Astrocyte (in vitro differentiated cells and primary cell): ENCODE data around the gene KIF26B. TPM values are rescaled to one million over a fixed set of nuclear protein-coding genes. Genes with fewer than 3 reads are reported as not detected.

Experiments
- DNase-seq: peaks from one replicate; pipeline ENCODE4 v3.0.0-alpha.2; 2010; ENCODE audit warnings: low read depth
- FAIRE-seq: peaks from 2 replicates; lab custom pipeline; 2011; peaks lifted over from hg19 to GRCh38; lab: Jason Lieb, UNC
- H2AFZ ChIP-seq: 2 replicates; pipeline ENCODE4 v1.6.0; 2012; ENCODE audit warnings: low read depth, low read length, inconsistent platforms
- H3K27ac ChIP-seq: 2 replicates; pipeline ENCODE4 v1.5.1; 2011; ENCODE audit warnings: low read depth, low read length, inconsistent platforms
- H3K27me3 ChIP-seq: 2 replicates; pipeline ENCODE4 v1.6.0; 2011; ENCODE audit warnings: low read length, inconsistent platforms; ENCODE audit not compliant: insufficient read depth
- H3K36me3 ChIP-seq: 2 replicates; pipeline ENCODE4 v1.5.1; 2011; ENCODE audit warnings: low read length, inconsistent platforms; ENCODE audit not compliant: insufficient read depth
- H3K4me1 ChIP-seq: 2 replicates; pipeline ENCODE4 v1.5.1; 2011; ENCODE audit warnings: low read length, inconsistent platforms; ENCODE audit not compliant: insufficient read depth
- H3K4me2 ChIP-seq: 2 replicates; pipeline ENCODE4 v1.6.0; 2012; ENCODE audit warnings: low read length, inconsistent platforms
- H3K4me3 ChIP-seq: 2 replicates; pipeline ENCODE4 v1.5.1; 2011; ENCODE audit warnings: low read depth, mild to moderate bottlenecking, low read length, inconsistent platforms; ENCODE audit not compliant: insufficient read depth
- H3K79me2 ChIP-seq: 2 replicates; pipeline ENCODE4 v1.6.0; 2012; ENCODE audit warnings: mild to moderate bottlenecking, low read length, inconsistent platforms; ENCODE audit not compliant: insufficient read depth
- H3K9ac ChIP-seq: 2 replicates; pipeline ENCODE4 v1.6.0; 2012; ENCODE audit warnings: mild to moderate bottlenecking, low read length, inconsistent platforms
- H3K9me3 ChIP-seq: 2 replicates; pipeline ENCODE4 v1.5.1; 2012; ENCODE audit warnings: low read depth, mild to moderate bottlenecking, low read length, inconsistent platforms; ENCODE audit not compliant: insufficient read depth
- H4K20me1 ChIP-seq: 2 replicates; pipeline ENCODE4 v1.6.0; 2012; ENCODE audit warnings: low read length, inconsistent platforms; ENCODE audit not compliant: insufficient read depth
- H3K27ac Mint-ChIP-seq: one replicate; pipeline ENCODE4 v1.8.0; 2021; ENCODE audit warnings: mild to moderate bottlenecking, mixed read lengths; ENCODE audit not compliant: unreplicated experiment
- H3K27me3 Mint-ChIP-seq: one replicate; pipeline ENCODE4 v1.8.0; 2021; ENCODE audit warnings: low read depth, mixed read lengths; ENCODE audit not compliant: unreplicated experiment
- H3K36me3 Mint-ChIP-seq: one replicate; pipeline ENCODE4 v1.8.0; 2021; ENCODE audit warnings: low read depth, mixed read lengths; ENCODE audit not compliant: unreplicated experiment
- H3K4me1 Mint-ChIP-seq: one replicate; pipeline ENCODE4 v1.8.0; 2021; ENCODE audit warnings: low read depth, mixed read lengths; ENCODE audit not compliant: unreplicated experiment
- H3K4me3 Mint-ChIP-seq: one replicate; pipeline ENCODE4 v1.8.0; 2021; ENCODE audit warnings: mild to moderate bottlenecking, moderate library complexity, mixed read lengths; ENCODE audit not compliant: unreplicated experiment
- H3K9me3 Mint-ChIP-seq: one replicate; pipeline ENCODE4 v1.8.0; 2021; ENCODE audit warnings: mild to moderate bottlenecking, mixed read lengths; ENCODE audit not compliant: unreplicated experiment
- CTCF ChIP-seq: IDR thresholded peaks from 2 replicates; pipeline ENCODE4 v1.5.1; 2011; ENCODE audit warnings: low read depth, mild to moderate bottlenecking, inconsistent platforms, low read length, moderate library complexity; ENCODE audit not compliant: insufficient read depth
- EZH2 ChIP-seq: IDR thresholded peaks from 2 replicates; pipeline ENCODE4 v1.6.1; 2012; ENCODE audit warnings: mild to moderate bottlenecking, low read length, inconsistent platforms; ENCODE audit not compliant: insufficient read depth
- total RNA-seq: library from RNA; stranded (reverse); gene quantifications from 2 replicates; pipeline ENCODE4 v1.2.1, GENCODE V29; 2021

KIF26B gene
- total RNA-seq, 1 donor from 2014 or later = 6.8 TPM

GRCh38 chr1:245749053-245749452 lies 594.3 kb downstream of the KIF26B start:
- Histone ChIP-seq H3K27ac (no peak overlapping the region), H3K4me1 (peaks cover 11% of the 10 kb centered on the region), H3K4me3 (no peak overlapping the region), H3K79me2 (no peaks in the 10 kb centered on the region), H3K9ac (no peak overlapping the region), H3K9me3 (no peaks in the 10 kb centered on the region), H3K4me2 (no peak overlapping the region), H3K27me3 (peaks cover under 1% of the 10 kb centered on the region), H4K20me1 (no peaks in the 10 kb centered on the region), H3K36me3 (no peaks in the 10 kb centered on the region), H2AFZ (no peak overlapping the region)
- H3K36me3 Mint-ChIP-seq = peaks cover 31% of the 10 kb centered on the region
- FAIRE-seq (no peak), DNase-seq (no peak)
- no peak overlapping the region for H3K4me3 Mint-ChIP-seq
- no peaks in the 10 kb centered on the region for H3K27me3 Mint-ChIP-seq
- no peak overlapping the region for H3K27ac Mint-ChIP-seq
- H3K4me1 Mint-ChIP-seq = peaks cover 53% of the 10 kb centered on the region
- no peak for TF ChIP-seq CTCF
- peaks cover 8% of the 10 kb centered on the region for H3K9me3 Mint-ChIP-seq

DNA sequence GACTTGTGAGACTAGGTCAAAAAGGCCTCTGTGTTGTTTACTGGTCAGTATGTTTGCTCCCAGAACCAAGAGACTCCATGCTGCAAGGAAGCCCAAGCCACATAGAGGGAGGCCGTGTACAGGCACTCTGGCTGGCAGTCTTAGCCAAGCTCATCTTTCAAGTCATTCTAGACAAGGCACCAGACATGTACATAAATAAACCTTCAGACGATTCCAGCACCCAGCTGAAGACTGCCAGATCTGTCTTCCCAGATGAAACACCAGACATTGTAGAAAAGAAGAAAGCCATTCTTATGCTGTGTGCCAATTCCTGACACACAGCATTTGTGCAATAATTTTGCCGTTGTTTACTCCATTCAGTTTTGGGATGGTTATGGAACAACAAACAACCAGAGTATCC lies 595.5 kb downstream of the KIF26B start:
- peaks cover 53% of the 10 kb centered on the region for H3K4me1 Mint-ChIP-seq
- FAIRE-seq (no peak), DNase-seq (no peak)
- Histone ChIP-seq H3K4me3 (no peak overlapping the region), H3K9me3 (no peaks in the 10 kb centered on the region), H3K4me1 (peaks cover 11% of the 10 kb centered on the region), H3K4me2 (no peak overlapping the region), H3K36me3 (no peaks in the 10 kb centered on the region), H3K27ac (no peak overlapping the region), H3K27me3 (no peaks in the 10 kb centered on the region), H2AFZ (no peak overlapping the region), H3K79me2 (no peaks in the 10 kb centered on the region), H4K20me1 (no peaks in the 10 kb centered on the region), H3K9ac (no peak overlapping the region)
- peaks cover 8% of the 10 kb centered on the region for H3K9me3 Mint-ChIP-seq
- H3K36me3 Mint-ChIP-seq = peaks cover 30% of the 10 kb centered on the region
- H3K27me3 Mint-ChIP-seq = no peaks in the 10 kb centered on the region
- H3K27ac Mint-ChIP-seq = no peak overlapping the region
- TF ChIP-seq CTCF = no peak
- TF ChIP-seq EZH2 = no peak
- H3K4me3 Mint-ChIP-seq = no peak overlapping the region

DNA sequence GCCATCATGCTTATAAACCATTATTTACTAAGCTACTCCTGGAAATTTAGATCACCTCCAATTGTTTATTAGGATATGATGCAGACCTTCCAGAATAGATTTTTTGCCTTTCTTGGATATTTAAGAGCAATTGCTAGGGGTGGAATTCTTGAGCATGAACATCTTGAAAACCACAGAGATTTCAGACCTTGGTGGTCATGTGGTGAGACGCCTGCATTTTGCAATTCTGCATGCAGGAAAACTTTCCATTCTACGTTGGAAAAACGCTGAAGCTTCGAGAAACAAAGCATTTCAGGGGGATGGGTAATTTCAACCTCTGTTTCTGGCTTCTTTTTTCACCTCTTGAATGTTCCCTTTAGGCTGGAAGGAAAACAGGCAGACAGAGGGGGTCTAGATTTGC lies 596.3 kb downstream of the KIF26B start:
- Histone ChIP-seq H3K27me3 (no peaks in the 10 kb centered on the region), H3K27ac (no peak overlapping the region), H2AFZ (no peak overlapping the region), H3K9ac (no peak overlapping the region), H3K36me3 (no peaks in the 10 kb centered on the region), H3K4me3 (no peak overlapping the region), H3K4me2 (peak overlapping the region; percentile 34), H4K20me1 (no peaks in the 10 kb centered on the region), H3K9me3 (no peaks in the 10 kb centered on the region), H3K79me2 (no peaks in the 10 kb centered on the region), H3K4me1 (peaks cover 11% of the 10 kb centered on the region)
- no peak for FAIRE-seq
- Mint-ChIP-seq H3K27ac (peak overlapping the region; percentile 100), H3K9me3 (peaks cover 8% of the 10 kb centered on the region), H3K27me3 (no peaks in the 10 kb centered on the region), H3K36me3 (peaks cover 26% of the 10 kb centered on the region), H3K4me1 (peaks cover 53% of the 10 kb centered on the region), H3K4me3 (peak overlapping the region; percentile 24)
- peak; percentile 91 for DNase-seq
- TF ChIP-seq EZH2 (no peak), CTCF (no peak)
